ENCODE results near the gene UNC13C.

Gene UNC13C

GRCh38 chr15:53982876-53983275 lies 4.6 kb downstream of the UNC13C start:
- no peak overlapping the region for H3K4me3 ChIP-seq (ENCODE audit: control insufficient read depth, low read depth, low read length)
- no peak for DNase-seq (ENCODE audit: low read depth)
- TF ChIP-seq, protein P1, sequence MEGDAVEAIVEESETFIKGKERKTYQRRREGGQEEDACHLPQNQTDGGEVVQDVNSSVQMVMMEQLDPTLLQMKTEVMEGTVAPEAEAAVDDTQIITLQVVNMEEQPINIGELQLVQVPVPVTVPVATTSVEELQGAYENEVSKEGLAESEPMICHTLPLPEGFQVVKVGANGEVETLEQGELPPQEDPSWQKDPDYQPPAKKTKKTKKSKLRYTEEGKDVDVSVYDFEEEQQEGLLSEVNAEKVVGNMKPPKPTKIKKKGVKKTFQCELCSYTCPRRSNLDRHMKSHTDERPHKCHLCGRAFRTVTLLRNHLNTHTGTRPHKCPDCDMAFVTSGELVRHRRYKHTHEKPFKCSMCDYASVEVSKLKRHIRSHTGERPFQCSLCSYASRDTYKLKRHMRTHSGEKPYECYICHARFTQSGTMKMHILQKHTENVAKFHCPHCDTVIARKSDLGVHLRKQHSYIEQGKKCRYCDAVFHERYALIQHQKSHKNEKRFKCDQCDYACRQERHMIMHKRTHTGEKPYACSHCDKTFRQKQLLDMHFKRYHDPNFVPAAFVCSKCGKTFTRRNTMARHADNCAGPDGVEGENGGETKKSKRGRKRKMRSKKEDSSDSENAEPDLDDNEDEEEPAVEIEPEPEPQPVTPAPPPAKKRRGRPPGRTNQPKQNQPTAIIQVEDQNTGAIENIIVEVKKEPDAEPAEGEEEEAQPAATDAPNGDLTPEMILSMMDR (IDR thresholded peaks at IDR 0.05; ENCODE audit: control insufficient read depth, insufficient read depth, low read depth, low read length, missing control alignments): no peak

GRCh38 chr15:53984221-53984620 lies 6.0 kb downstream of the UNC13C start:
- no peak overlapping the region for H3K4me3 ChIP-seq (ENCODE audit: control insufficient read depth, low read depth, low read length)
- no peak for DNase-seq (ENCODE audit: low read depth)
- TF ChIP-seq, protein P1 (IDR thresholded peaks at IDR 0.05; ENCODE audit: control insufficient read depth, insufficient read depth, low read depth, low read length, missing control alignments): no peak

DNA sequence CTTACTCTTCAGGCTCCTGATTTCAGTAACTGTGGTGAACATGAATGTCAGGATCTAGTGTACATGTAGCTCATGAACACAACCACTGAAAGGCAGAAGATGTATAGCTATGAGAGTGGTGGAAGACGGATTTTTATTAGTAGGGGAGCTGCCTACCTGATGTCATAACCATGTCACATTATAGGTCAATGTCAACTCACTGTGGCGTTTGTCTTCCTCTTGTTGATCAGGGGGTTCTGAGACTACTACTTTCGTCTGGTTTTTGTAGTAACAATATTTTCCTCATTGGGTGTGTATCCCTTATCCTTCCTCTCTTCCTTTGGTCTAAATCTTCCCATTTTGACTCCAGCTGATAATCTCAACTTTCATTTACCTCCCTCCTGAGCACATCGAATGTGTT lies 7.3 kb downstream of the UNC13C start:
- TF ChIP-seq, protein P1 (IDR thresholded peaks at IDR 0.05; ENCODE audit: control insufficient read depth, insufficient read depth, low read depth, low read length, missing control alignments): no peak
- no peak overlapping the region for H3K4me3 ChIP-seq (ENCODE audit: control insufficient read depth, low read depth, low read length)
- no peak for DNase-seq (ENCODE audit: low read depth)

GRCh38 chr15:53987480-53987879 lies 9.2 kb downstream of the UNC13C start:
- TF ChIP-seq, protein P1 (IDR thresholded peaks at IDR 0.05; ENCODE audit: control insufficient read depth, insufficient read depth, low read depth, low read length, missing control alignments): no peak
- no peak overlapping the region for H3K4me3 ChIP-seq (ENCODE audit: control insufficient read depth, low read depth, low read length)
- DNase-seq (ENCODE audit: low read depth): no peak

- TF ChIP-seq, protein P1 (IDR thresholded peaks at IDR 0.05; ENCODE audit: control insufficient read depth, insufficient read depth, low read depth, low read length, missing control alignments): no peak
- DNase-seq (ENCODE audit: low read depth): no peak
- H3K4me3 ChIP-seq (ENCODE audit: control insufficient read depth, low read depth, low read length): no peak overlapping the region
Measured at GRCh38 chr15:54007256-54007655, 29.0 kb downstream of the UNC13C start.

DNA sequence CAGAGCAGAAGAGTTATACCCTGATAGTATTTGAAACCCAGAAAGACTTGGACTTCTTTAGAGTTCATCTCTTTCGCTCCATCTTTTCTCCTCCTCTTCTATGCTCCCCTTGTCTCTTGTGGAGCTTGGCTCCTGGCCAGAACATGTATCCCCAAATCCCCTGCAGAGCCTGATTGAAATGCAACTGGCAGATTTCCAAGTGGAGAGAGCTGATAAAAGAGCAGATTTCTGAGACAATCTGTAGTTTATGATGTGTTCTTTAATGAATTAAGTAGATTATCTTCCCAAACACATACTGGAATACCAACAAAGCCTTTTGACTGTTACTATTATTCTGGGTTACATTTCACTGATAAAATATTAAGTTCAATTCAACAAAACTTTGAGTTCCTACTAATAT lies 33.4 kb downstream of the UNC13C start:
- no peak for DNase-seq (ENCODE audit: low read depth)
- H3K4me3 ChIP-seq (ENCODE audit: control insufficient read depth, low read depth, low read length): no peak overlapping the region
- TF ChIP-seq, protein P1 (IDR thresholded peaks at IDR 0.05; ENCODE audit: control insufficient read depth, insufficient read depth, low read depth, low read length, missing control alignments): no peak

- no peak for DNase-seq (ENCODE audit: low read depth)
- H3K4me3 ChIP-seq (ENCODE audit: control insufficient read depth, low read depth, low read length): no peak overlapping the region
- TF ChIP-seq, protein P1 (IDR thresholded peaks at IDR 0.05; ENCODE audit: control insufficient read depth, insufficient read depth, low read depth, low read length, missing control alignments): no peak
Measured at GRCh38 chr15:54014067-54014655, 35.9 kb downstream of the UNC13C start.
